BLaER1 (cell line): ENCODE measurements around the gene ARL8A.

Source experiments
- H3K27ac ChIP-seq: shearing (Covaris generic); formaldehyde crosslinking; 2 replicates; pipeline ENCODE4 v1.8.1; 2022
- H3K27me3 ChIP-seq: shearing (Covaris generic); formaldehyde crosslinking; 2 replicates; pipeline ENCODE4 v1.8.1; 2022
- H3K36me3 ChIP-seq: shearing (Covaris generic); formaldehyde crosslinking; 2 replicates; pipeline ENCODE4 v1.8.1; 2022
- H3K4me1 ChIP-seq: shearing (Covaris generic); formaldehyde crosslinking; 2 replicates; pipeline ENCODE4 v1.8.1; 2022
- H3K4me2 ChIP-seq: shearing (Covaris generic); formaldehyde crosslinking; 2 replicates; pipeline ENCODE4 v1.8.1; 2022
- H3K4me3 ChIP-seq: shearing (Covaris generic); formaldehyde crosslinking; 2 replicates; pipeline ENCODE4 v1.8.1; 2022
- H3K9ac ChIP-seq: shearing (Covaris generic); formaldehyde crosslinking; 2 replicates; pipeline ENCODE4 v1.8.1; 2022
- H3K9me3 ChIP-seq: shearing (Covaris generic); formaldehyde crosslinking; 2 replicates; pipeline ENCODE4 v1.8.1; 2022
- H4K20me1 ChIP-seq: shearing (Covaris generic); formaldehyde crosslinking; 2 replicates; pipeline ENCODE4 v1.8.1; 2022
- Cebpa-rat ChIP-seq: shearing (Covaris generic); IDR thresholded peaks from 2 replicates; pipeline ENCODE4 v1.8.1; 2022

ARL8A gene

DNA sequence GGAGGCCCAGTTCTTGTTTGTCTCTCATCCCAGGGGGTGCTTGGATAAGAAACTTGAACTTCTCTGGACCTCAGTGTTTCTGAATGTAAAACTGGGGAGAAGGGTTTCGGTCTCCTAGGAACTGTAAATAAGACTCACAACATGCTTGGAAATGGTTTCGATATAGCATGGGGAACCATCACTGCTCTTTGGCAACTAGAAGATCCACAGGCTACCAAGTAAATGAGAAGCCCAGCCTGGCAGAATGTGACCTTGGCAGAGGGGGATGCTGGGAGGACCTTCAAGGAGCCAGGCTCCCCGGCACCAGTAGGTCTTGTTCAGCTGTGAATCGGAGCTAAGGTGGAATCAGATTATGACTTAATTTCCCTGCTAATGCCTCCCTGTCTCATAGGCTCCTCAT lies 3.7 kb downstream of the ARL8A start:
- H3K9me3 ChIP-seq: no peaks in the 10 kb centered on the region
- no peak overlapping the region for H3K9ac ChIP-seq
- no peak for TF ChIP-seq Cebpa-rat
- H4K20me1 ChIP-seq: peaks cover 83% of the 10 kb centered on the region
- H3K4me1 ChIP-seq: peaks cover 35% of the 10 kb centered on the region
- H3K27ac ChIP-seq: no peak overlapping the region
- H3K36me3 ChIP-seq: peaks cover 63% of the 10 kb centered on the region
- H3K4me3 ChIP-seq: no peak overlapping the region
- no peaks in the 10 kb centered on the region for H3K27me3 ChIP-seq
- H3K4me2 ChIP-seq: no peak overlapping the region

GRCh38 chr1:202135221-202135721 lies 9.3 kb downstream of the ARL8A start:
- Histone ChIP-seq H3K27me3 (no peaks in the 10 kb centered on the region), H4K20me1 (peaks cover 86% of the 10 kb centered on the region), H3K4me1 (peaks cover 14% of the 10 kb centered on the region), H3K4me2 (no peak overlapping the region), H3K9me3 (no peaks in the 10 kb centered on the region), H3K9ac (no peak overlapping the region), H3K36me3 (peaks cover 95% of the 10 kb centered on the region), H3K27ac (no peak overlapping the region), H3K4me3 (no peak overlapping the region)
- TF ChIP-seq Cebpa-rat: no peak

DNA sequence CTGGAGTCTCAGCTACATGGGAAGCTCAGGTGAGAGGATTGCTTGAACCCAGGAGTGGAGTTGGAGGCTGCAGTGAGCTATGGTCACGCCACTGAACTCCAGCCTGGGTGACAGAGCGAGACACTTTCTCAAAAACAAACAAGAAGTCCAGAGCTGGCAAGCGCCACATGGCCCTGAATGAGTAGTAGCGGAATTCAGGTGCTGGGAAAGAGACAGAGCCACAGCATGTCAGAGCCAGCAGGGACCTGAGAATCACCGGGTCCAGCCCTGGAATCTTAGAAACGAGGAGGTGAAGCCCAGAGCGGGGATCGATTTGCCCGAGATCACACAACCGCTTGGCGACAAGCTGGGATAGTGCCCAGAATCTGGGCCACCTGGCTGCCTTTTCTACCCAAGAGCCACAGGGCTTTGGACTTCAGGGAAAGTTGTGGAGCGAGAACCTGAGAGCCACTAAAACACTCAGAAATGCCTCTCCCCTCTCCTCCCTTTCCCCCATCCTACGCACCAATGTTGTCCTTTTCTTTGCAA lies 9.8 kb downstream of the ARL8A start:
- Histone ChIP-seq H3K4me1 (peaks cover 14% of the 10 kb centered on the region), H3K4me2 (no peak overlapping the region), H3K27ac (no peak overlapping the region), H3K9ac (no peak overlapping the region), H3K36me3 (peaks cover 90% of the 10 kb centered on the region), H3K27me3 (no peaks in the 10 kb centered on the region), H3K9me3 (no peaks in the 10 kb centered on the region), H3K4me3 (no peak overlapping the region), H4K20me1 (peaks cover 80% of the 10 kb centered on the region)
- TF ChIP-seq Cebpa-rat: no peak

- no peak for TF ChIP-seq Cebpa-rat
- H3K9ac ChIP-seq: no peak overlapping the region
- peaks cover 73% of the 10 kb centered on the region for H4K20me1 ChIP-seq
- H3K36me3 ChIP-seq: peaks cover 83% of the 10 kb centered on the region
- no peak overlapping the region for H3K4me3 ChIP-seq
- H3K4me2 ChIP-seq: no peak overlapping the region
- H3K9me3 ChIP-seq: no peaks in the 10 kb centered on the region
- peaks cover 14% of the 10 kb centered on the region for H3K4me1 ChIP-seq
- H3K27ac ChIP-seq: no peak overlapping the region
- no peaks in the 10 kb centered on the region for H3K27me3 ChIP-seq
These were observed 10.5 kb downstream of the ARL8A start for GRCh38 chr1:202133989-202134388.

DNA sequence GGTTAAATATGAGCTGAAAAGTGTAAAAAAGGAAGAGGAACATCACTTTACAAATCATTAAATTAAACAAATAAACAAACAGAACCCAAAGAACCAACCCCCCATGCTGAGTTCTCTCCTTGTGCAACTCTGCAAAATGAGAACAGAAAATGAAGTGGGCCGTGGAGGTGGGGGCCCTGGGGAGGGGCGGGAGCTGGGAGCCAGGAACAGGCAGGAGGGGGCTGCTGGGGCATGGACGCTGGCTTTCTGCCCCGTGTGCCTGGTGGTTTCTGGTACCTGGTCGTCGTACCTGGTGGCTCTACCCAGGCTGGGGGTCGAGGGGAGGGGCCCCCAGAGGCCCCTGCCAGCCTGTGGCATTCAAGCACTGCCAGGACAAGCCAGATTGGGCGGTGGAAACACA lies 11.0 kb downstream of the ARL8A start:
- H3K9me3 ChIP-seq: no peaks in the 10 kb centered on the region
- H3K27me3 ChIP-seq: no peaks in the 10 kb centered on the region
- H3K36me3 ChIP-seq: peaks cover 78% of the 10 kb centered on the region
- no peak overlapping the region for H3K4me3 ChIP-seq
- H3K9ac ChIP-seq: no peak overlapping the region
- no peak for TF ChIP-seq Cebpa-rat
- H3K4me2 ChIP-seq: no peak overlapping the region
- H4K20me1 ChIP-seq: peaks cover 68% of the 10 kb centered on the region
- no peak overlapping the region for H3K27ac ChIP-seq
- H3K4me1 ChIP-seq: peaks cover 14% of the 10 kb centered on the region

DNA sequence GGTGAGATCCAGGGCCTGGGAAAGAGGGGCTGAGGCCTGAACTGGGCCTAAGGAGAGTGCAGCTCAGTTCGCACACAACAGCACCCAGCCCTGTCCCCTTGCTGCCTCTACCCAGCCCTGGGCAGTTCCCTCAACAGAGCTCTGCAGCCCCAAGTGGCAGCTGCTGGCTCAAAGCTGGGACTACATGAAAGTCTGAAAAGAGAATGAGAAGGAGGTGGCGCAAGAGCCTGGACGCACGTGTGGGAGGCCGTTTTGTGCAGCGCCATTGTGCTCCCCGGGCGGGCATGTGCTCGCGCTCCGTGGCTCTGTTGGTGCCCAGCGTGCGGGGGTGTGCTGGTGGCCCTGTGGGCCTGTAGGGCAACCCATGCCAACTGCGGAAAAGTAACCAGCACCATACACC lies 11.5 kb downstream of the ARL8A start:
- no peak overlapping the region for H3K4me2 ChIP-seq
- no peak overlapping the region for H3K9ac ChIP-seq
- no peak for TF ChIP-seq Cebpa-rat
- no peak overlapping the region for H3K4me3 ChIP-seq
- peaks cover 17% of the 10 kb centered on the region for H3K4me1 ChIP-seq
- H3K27me3 ChIP-seq: no peaks in the 10 kb centered on the region
- H3K36me3 ChIP-seq: peaks cover 74% of the 10 kb centered on the region
- peaks cover 63% of the 10 kb centered on the region for H4K20me1 ChIP-seq
- H3K9me3 ChIP-seq: no peaks in the 10 kb centered on the region
- H3K27ac ChIP-seq: no peak overlapping the region

DNA sequence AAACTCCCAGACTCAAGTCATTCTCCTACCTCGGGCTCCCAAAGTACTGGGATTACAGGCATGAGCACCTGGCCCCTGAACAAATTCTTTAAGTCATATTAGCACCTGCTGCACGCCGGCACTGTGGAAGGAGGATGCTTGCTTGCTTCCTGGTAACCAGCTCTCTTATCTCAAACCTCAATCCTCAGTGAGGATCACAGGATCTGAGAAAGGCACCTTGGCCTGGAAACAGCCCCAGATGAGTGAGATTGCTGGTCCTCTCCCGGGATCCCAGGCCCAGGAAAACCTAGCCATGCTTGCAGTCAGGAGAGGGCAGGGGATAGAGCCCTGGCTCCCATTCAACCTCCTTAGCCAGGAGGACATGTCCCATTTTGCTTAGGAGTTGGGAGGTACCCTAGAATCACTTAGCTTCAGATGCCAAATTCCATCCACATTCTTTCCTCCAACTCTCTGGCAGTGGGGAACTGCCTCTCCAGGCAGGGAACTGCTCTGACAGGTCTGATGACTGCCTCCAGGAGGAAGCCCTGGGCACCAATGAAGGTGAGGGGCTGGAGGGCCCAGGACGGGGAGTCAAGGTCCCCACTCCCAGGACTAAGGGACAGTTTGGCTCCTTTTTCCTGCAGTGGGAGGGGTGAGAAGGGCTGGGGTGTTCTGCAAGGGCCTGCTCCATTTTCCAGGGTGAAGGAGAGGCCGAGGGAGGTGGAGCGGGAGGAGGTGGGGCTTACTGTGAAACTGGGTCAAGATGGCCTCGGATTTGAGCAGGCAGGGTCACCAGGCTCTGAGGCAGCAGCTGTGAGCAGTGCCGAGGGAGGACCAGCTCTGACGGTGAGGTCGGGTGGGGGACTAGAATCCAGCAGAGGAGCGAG lies 12.3 kb downstream of the ARL8A start:
- Histone ChIP-seq H3K4me1 (peaks cover 20% of the 10 kb centered on the region), H3K9me3 (no peaks in the 10 kb centered on the region), H4K20me1 (peaks cover 55% of the 10 kb centered on the region), H3K27ac (no peak overlapping the region), H3K4me2 (no peak overlapping the region), H3K9ac (no peak overlapping the region), H3K27me3 (no peaks in the 10 kb centered on the region), H3K36me3 (peaks cover 65% of the 10 kb centered on the region), H3K4me3 (no peak overlapping the region)
- no peak for TF ChIP-seq Cebpa-rat

- no peaks in the 10 kb centered on the region for H3K27me3 ChIP-seq
- peaks cover 43% of the 10 kb centered on the region for H4K20me1 ChIP-seq
- H3K9me3 ChIP-seq: no peaks in the 10 kb centered on the region
- H3K4me3 ChIP-seq: no peak overlapping the region
- no peak overlapping the region for H3K4me2 ChIP-seq
- TF ChIP-seq Cebpa-rat: no peak
- H3K4me1 ChIP-seq: peaks cover 30% of the 10 kb centered on the region
- H3K27ac ChIP-seq: no peak overlapping the region
- no peak overlapping the region for H3K9ac ChIP-seq
- peaks cover 54% of the 10 kb centered on the region for H3K36me3 ChIP-seq
These were observed 13.6 kb downstream of the ARL8A start for GRCh38 chr1:202130816-202131522.

DNA sequence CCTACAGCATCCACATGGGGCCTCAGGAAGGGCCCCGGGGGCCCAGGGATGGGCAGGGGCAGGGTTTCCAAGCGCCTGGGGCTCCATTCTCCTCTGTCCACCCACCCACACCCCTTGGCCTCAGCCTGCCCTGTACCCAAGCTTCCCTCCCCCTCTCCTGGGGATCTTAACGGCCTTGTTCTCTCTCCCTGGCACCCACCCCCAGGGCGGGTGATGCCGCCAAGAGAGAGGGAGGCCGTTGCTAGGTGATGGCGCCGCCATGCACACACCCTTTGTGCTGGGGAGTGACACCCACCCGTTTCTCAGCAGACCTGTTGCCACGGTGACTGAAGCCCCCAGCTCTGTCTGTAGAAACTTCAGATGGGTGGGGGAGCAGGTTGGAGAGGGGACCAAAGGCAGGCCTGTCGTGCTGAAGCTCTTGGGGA lies 14.2 kb downstream of the ARL8A start:
- H3K27ac ChIP-seq: no peak overlapping the region
- TF ChIP-seq Cebpa-rat: no peak

More for the DNA sequence above, 14.2 kb downstream of the ARL8A start:
- no peak overlapping the region for H3K4me3 ChIP-seq
- peaks cover 36% of the 10 kb centered on the region for H4K20me1 ChIP-seq
- H3K4me1 ChIP-seq: peaks cover 30% of the 10 kb centered on the region
- no peaks in the 10 kb centered on the region for H3K9me3 ChIP-seq
- no peaks in the 10 kb centered on the region for H3K27me3 ChIP-seq
- no peak overlapping the region for H3K4me2 ChIP-seq
- H3K36me3 ChIP-seq: peaks cover 47% of the 10 kb centered on the region
- no peak overlapping the region for H3K9ac ChIP-seq
